Smooth muscle cell (in vitro differentiated cells): ENCODE measurements around the gene ERP27. TPM values are rescaled to one million over a fixed set of nuclear protein-coding genes. Genes with fewer than 3 reads are reported as not detected.

Experiments
- DNase-seq: peaks from one replicate; lab custom pipeline; 2025; ENCODE audit not compliant: unreplicated experiment; lab: John Stamatoyannopoulos, UW
- H2AFZ ChIP-seq: fragments of 200-600 bp; sonication (generic); 2 replicates; pipeline ENCODE4 v1.6.0; 2016; ENCODE audit warnings: antibody characterized with exemption, low read depth, mild to moderate bottlenecking
- H3F3A ChIP-seq: fragments of 200-600 bp; sonication (generic); 2 replicates; pipeline ENCODE4 v1.6.0; 2017; ENCODE audit warnings: antibody characterized with exemption, low read depth
- H3K27ac ChIP-seq: fragments of 200-600 bp; sonication (generic); 2 replicates; pipeline ENCODE4 v1.5.1; 2016; ENCODE audit warnings: low read depth, mild to moderate bottlenecking
- H3K27me3 ChIP-seq: fragments of 200-600 bp; sonication (generic); 2 replicates; pipeline ENCODE4 v1.6.1; 2016; ENCODE audit warnings: low read depth, mild to moderate bottlenecking
- H3K36me3 ChIP-seq: fragments of 200-600 bp; sonication (generic); 2 replicates; pipeline ENCODE4 v1.5.1; 2016; ENCODE audit warnings: low read depth
- H3K4me1 ChIP-seq: fragments of 200-600 bp; sonication (generic); 2 replicates; pipeline ENCODE4 v1.5.1; 2016; ENCODE audit warnings: low read depth
- H3K4me2 ChIP-seq: fragments of 200-600 bp; sonication (generic); 2 replicates; pipeline ENCODE4 v1.6.0; 2016; ENCODE audit warnings: mild to moderate bottlenecking
- H3K4me3 ChIP-seq: fragments of 200-600 bp; sonication (generic); 2 replicates; pipeline ENCODE4 v1.5.1; 2016; ENCODE audit warnings: mild to moderate bottlenecking
- H3K79me2 ChIP-seq: fragments of 200-600 bp; sonication (generic); 2 replicates; pipeline ENCODE4 v1.6.0; 2016; ENCODE audit warnings: low read depth, mild to moderate bottlenecking
- H3K9ac ChIP-seq: fragments of 200-600 bp; sonication (generic); 2 replicates; pipeline ENCODE4 v1.6.0; 2016; ENCODE audit warnings: low read depth
- H3K9me3 ChIP-seq: fragments of 200-600 bp; sonication (generic); replicated peaks from 2 replicates; pipeline ENCODE4 v1.5.1; 2016; ENCODE audit warnings: low read depth
- H4K20me1 ChIP-seq: fragments of 200-600 bp; sonication (generic); 2 replicates; pipeline ENCODE4 v1.6.0; 2016; ENCODE audit warnings: low read depth
- WGBS: methylation state at CpG from one replicate; pipeline ENCODE4 v1.1.7; 2016; ENCODE audit warnings: low lambda C conversion rate; 5-methylcytosine and 5-hydroxymethylcytosine counted together
- polyA plus RNA-seq: library from polyadenylated mRNA; unstranded; fragments of >200 nt; fragmentation: Nextera tagmentation; extraction: Ambion mirVana; gene quantifications from 2 replicates; pipeline ENCODE4 v1.2.1, GENCODE V29; 2016
- total RNA-seq: library from RNA; depleted of rRNA; stranded (reverse); fragments of >200 nt; gene quantifications from 2 replicates; pipeline ENCODE4 v1.2.3, GENCODE V29; 2014
- TF ChIP-seq, protein P1 (sequence below): fragments of 200-600 bp; sonication (generic); IDR thresholded peaks from 2 replicates; pipeline ENCODE4 v1.5.1; 2017; ENCODE audit warnings: borderline replicate concordance, mild to moderate bottlenecking, antibody characterized with exemption; ENCODE audit not compliant: insufficient read depth, poor library complexity, severe bottlenecking

The ERP27 gene
- total and polyA plus RNA-seq, 2 experiments from 2014 or later = 2.7 to 7.8 TPM

DNA sequence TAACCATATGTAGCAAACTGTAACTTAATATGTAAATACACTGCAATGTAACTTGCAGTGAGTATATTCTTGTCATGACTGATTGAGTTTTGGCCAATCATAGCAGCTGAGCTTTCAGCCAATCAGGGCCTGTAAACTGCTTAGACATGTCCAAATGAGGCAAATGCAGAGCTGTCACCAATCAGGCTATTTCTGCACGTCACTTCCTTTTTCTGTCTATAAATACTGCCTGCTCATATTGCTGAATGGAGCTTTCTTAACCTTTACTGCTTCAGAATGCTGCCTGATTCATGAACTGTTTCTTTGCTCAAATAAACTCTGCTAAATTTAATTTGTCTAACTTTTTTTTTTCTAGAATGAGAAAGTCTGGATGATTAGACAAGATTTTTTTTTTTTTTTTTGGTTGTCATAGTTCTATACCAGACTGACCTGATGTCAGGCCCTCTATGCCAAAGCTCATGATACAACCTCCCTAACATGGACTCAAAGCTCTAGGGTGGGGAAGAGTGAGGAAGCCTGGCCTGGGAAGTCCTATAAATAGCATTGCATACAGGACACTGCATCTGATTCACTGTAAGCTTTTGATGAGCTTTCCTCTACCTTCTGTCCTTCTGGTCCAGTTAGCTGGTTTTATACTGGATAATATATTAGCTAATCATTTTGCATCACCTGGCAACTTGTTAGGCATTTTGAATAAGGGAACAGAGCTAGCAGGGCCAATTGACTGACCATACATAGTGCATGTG lies 64.7 kb downstream of the ERP27 start:
- H4K20me1 ChIP-seq = no peaks in the 10 kb centered on the region
- no peak overlapping the region for H3K4me2 ChIP-seq
- H3K4me3 ChIP-seq = no peak overlapping the region
- H3K4me1 ChIP-seq = no peaks in the 10 kb centered on the region
- no peak for DNase-seq
- no peaks in the 10 kb centered on the region for H3F3A ChIP-seq
- WGBS = 86% methylated on average over 1 of the region's 1 CpG
- no peak overlapping the region for H3K27ac ChIP-seq
- TF ChIP-seq, protein P1, sequence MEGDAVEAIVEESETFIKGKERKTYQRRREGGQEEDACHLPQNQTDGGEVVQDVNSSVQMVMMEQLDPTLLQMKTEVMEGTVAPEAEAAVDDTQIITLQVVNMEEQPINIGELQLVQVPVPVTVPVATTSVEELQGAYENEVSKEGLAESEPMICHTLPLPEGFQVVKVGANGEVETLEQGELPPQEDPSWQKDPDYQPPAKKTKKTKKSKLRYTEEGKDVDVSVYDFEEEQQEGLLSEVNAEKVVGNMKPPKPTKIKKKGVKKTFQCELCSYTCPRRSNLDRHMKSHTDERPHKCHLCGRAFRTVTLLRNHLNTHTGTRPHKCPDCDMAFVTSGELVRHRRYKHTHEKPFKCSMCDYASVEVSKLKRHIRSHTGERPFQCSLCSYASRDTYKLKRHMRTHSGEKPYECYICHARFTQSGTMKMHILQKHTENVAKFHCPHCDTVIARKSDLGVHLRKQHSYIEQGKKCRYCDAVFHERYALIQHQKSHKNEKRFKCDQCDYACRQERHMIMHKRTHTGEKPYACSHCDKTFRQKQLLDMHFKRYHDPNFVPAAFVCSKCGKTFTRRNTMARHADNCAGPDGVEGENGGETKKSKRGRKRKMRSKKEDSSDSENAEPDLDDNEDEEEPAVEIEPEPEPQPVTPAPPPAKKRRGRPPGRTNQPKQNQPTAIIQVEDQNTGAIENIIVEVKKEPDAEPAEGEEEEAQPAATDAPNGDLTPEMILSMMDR = no peak
- no peaks in the 10 kb centered on the region for H3K36me3 ChIP-seq
- no peak overlapping the region for H2AFZ ChIP-seq
- H3K79me2 ChIP-seq = no peaks in the 10 kb centered on the region
- no peaks in the 10 kb centered on the region for H3K27me3 ChIP-seq
- no peak overlapping the region for H3K9ac ChIP-seq
- H3K9me3 ChIP-seq = no peaks in the 10 kb centered on the region

DNA sequence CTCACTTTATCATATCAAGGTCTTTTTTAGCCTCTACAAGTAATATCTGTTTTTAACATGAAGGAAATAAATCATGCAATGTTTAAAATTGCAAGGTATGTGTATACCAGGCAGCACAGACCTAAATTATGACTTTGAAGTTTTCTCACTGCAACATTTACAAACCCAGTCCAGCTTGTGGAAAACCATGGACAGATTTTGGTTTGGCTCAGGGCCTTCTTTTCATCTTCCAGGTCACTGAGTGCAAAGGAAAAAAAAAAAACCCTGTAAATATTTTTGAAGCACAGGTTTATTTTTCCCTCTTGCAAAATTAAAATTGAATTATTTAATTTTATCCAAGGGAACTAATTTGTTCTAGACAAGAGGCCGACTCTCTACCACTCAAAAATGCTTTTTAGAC lies 66.5 kb downstream of the ERP27 start:
- Histone ChIP-seq H3K9ac (no peak overlapping the region), H2AFZ (no peak overlapping the region), H3K4me1 (no peaks in the 10 kb centered on the region), H4K20me1 (no peaks in the 10 kb centered on the region), H3K27me3 (no peaks in the 10 kb centered on the region), H3K4me2 (no peak overlapping the region), H3K27ac (no peak overlapping the region), H3K4me3 (no peak overlapping the region), H3K9me3 (no peaks in the 10 kb centered on the region), H3K79me2 (no peaks in the 10 kb centered on the region), H3K36me3 (no peaks in the 10 kb centered on the region), H3F3A (no peaks in the 10 kb centered on the region)
- DNase-seq = no peak
- 94% methylated on average over 1 of the region's 1 CpG for WGBS
- TF ChIP-seq, protein P1 = no peak

DNA sequence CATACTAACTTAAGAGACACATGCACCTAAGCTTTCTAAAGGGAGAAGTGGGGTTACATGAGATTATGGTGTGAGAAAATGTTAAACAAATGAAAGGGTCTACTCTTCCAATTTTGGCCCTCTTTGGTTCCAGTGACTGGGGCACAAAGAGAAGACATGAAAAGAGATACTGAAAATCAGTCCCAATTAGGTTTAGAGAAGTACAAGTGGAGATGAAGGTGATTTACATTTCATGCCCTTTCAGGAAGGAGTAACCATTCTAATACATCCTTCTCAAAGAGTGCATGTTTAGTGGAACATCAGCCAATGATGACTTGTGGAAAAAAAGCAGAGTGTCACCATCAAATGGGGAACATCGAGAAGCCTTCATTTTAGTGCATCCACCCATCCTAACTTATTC lies 67.1 kb downstream of the ERP27 start:
- no peaks in the 10 kb centered on the region for H3K9me3 ChIP-seq
- no peak for DNase-seq
- TF ChIP-seq, protein P1 = no peak
- H3K27ac ChIP-seq = no peak overlapping the region
- H2AFZ ChIP-seq = no peak overlapping the region
- no peaks in the 10 kb centered on the region for H4K20me1 ChIP-seq
- no peaks in the 10 kb centered on the region for H3K79me2 ChIP-seq
- H3K27me3 ChIP-seq = no peaks in the 10 kb centered on the region
- WGBS = 94% methylated on average over 1 of the region's 1 CpG
- H3K4me3 ChIP-seq = no peak overlapping the region
- H3K4me1 ChIP-seq = no peaks in the 10 kb centered on the region
- H3K9ac ChIP-seq = no peak overlapping the region
- no peak overlapping the region for H3K4me2 ChIP-seq
- no peaks in the 10 kb centered on the region for H3K36me3 ChIP-seq
- no peaks in the 10 kb centered on the region for H3F3A ChIP-seq
